Naive B cell (primary cell): Measurements from ENCODE around the gene SSMEM1. TPM values are rescaled to one million over a fixed set of nuclear protein-coding genes. Genes with fewer than 3 reads are reported as not detected.
"Not testable (repeated sequence)": the region's sequence is repeated elsewhere in the genome, so short reads cannot be mapped to it uniquely, and the experiment has no call there.

Experiments
- ATAC-seq, 2 donors: fragments of 150-1000 bp; cut with Tn5 transposase; 2 replicates each; pipeline ENCODE4 v1.10.0; 2021; ENCODE audit warnings: low read depth in 2 of 2, mild to moderate bottlenecking in 2 of 2, moderate library complexity in 2 of 2
- DNase-seq: peaks from one replicate; pipeline ENCODE4 v3.0.0; 2022
- H3K27ac Mint-ChIP-seq, 6 donors: one replicate each; pipeline ENCODE4 v1.8.0; 2020 to 2022; ENCODE audit warnings: mild to moderate bottlenecking in 6 of 6, mixed read lengths in 6 of 6, moderate library complexity in 5 of 6, inconsistent platforms in 2 of 6
- H3K27me3 Mint-ChIP-seq, 3 donors: one replicate each; pipeline ENCODE4 v1.8.0; 2021 to 2022; ENCODE audit warnings: mixed read lengths in 3 of 3, mild to moderate bottlenecking in 1 of 3
- H3K36me3 Mint-ChIP-seq, 2 donors: one replicate each; pipeline ENCODE4 v1.8.0; 2020 to 2022; ENCODE audit warnings: mixed read lengths in 2 of 2, inconsistent platforms in 1 of 2, mild to moderate bottlenecking in 1 of 2
- H3K4me1 Mint-ChIP-seq, 3 donors: one replicate each; pipeline ENCODE4 v1.8.0; 2020 to 2022; ENCODE audit warnings: mixed read lengths in 3 of 3, inconsistent platforms in 1 of 3, mild to moderate bottlenecking in 1 of 3, moderate library complexity in 1 of 3
- H3K4me3 Mint-ChIP-seq, 8 donors: one replicate each; pipeline ENCODE4 v1.8.0; 2020 to 2022; ENCODE audit warnings: mild to moderate bottlenecking in 8 of 8, mixed read lengths in 8 of 8, moderate library complexity in 8 of 8, inconsistent platforms in 2 of 8
- H3K9me3 Mint-ChIP-seq, 7 donors: one replicate each; pipeline ENCODE4 v1.8.0; 2020 to 2022; ENCODE audit warnings: mixed read lengths in 7 of 7, mild to moderate bottlenecking in 5 of 7, inconsistent platforms in 2 of 7, moderate library complexity in 1 of 7
- polyA plus RNA-seq, 6 donors: library from polyadenylated mRNA; unstranded; fragments of 300-500 nt; fragmentation: Illumina TruSeq; gene quantifications; one replicate each; pipeline ENCODE4 v1.2.3, GENCODE V29; 2021; ENCODE audit warnings: low read depth in 6 of 6

Gene SSMEM1
- polyA plus RNA-seq: not detected

GRCh38 chr7:130207642-130208041, at the start of gene SSMEM1:
Gene SSMEM1, plus strand, starts transcription at chr7:130207860. Its CDS starts 51 bp downstream, at chr7:130207911.
- peaks cover 12 to 18% (median 16%) of the 10 kb centered on the region in 3 donors for H3K4me1 Mint-ChIP-seq
- peaks cover 5 to 16% of the 10 kb centered on the region in 2 donors for H3K36me3 Mint-ChIP-seq
- H3K27me3 Mint-ChIP-seq: peaks cover 0 to 13% (median 4%) of the 10 kb centered on the region in 3 donors
- DNase-seq (no peak), ATAC-seq (no peak)
- H3K27ac Mint-ChIP-seq: peak within 1 kb of the TSS in 2 of 6 donors; percentile 59 to 80
- H3K9me3 Mint-ChIP-seq: no peaks in the 10 kb centered on the region
- H3K4me3 Mint-ChIP-seq: peak within 1 kb of the TSS in 2 of 8 donors; percentile 9 to 80

- peaks cover 23 to 36% of the 10 kb centered on the region in 2 donors for H3K36me3 Mint-ChIP-seq
- ATAC-seq (no peak), DNase-seq (no peak)
- no peaks in the 10 kb centered on the region for H3K4me1 Mint-ChIP-seq
- no peak overlapping the region for H3K4me3 Mint-ChIP-seq
- no peaks in the 10 kb centered on the region for H3K27me3 Mint-ChIP-seq
- H3K27ac Mint-ChIP-seq: peak overlapping the region in 2 of 6 donors; percentile 37 to 76
- H3K9me3 Mint-ChIP-seq: peaks cover 0 to 5% (median 0%) of the 10 kb centered on the region in 7 donors
Measured at GRCh38 chr7:130160023-130160422, 47.6 kb upstream of the SSMEM1 start.

DNA sequence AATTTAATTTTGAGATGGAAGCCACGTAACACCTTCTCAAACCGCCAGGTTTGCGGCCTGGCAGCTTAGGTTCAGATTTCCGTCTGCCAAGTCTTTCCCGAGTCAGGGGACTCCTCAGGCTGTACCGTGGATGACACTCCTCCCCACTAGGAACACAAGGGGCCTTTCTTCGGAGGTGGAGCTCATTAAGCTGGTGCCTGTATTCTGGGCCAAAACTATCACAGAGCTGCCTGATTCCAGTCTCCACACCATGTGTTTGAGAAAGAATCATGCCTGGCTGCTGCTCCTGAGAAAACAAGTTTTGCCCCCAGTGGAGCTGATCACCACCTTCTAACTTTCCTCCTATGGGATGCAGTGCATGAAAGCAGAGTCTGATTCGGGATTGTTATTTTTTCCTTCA, 47.2 kb upstream of the SSMEM1 start:
- Mint-ChIP-seq H3K4me3 (no peak overlapping the region), H3K9me3 (peaks cover 0 to 5% (median 0%) of the 10 kb centered on the region in 7 donors), H3K27ac (peak overlapping the region in 1 of 6 donors; percentile 37), H3K4me1 (no peaks in the 10 kb centered on the region), H3K36me3 (peaks cover 23 to 36% of the 10 kb centered on the region in 2 donors), H3K27me3 (no peaks in the 10 kb centered on the region)
- DNase-seq (no peak), ATAC-seq (no peak)

- H3K27me3 Mint-ChIP-seq: no peaks in the 10 kb centered on the region
- H3K9me3 Mint-ChIP-seq: peaks cover 0 to 2% (median 0%) of the 10 kb centered on the region in 7 donors
- DNase-seq (no peak), ATAC-seq (no peak)
- H3K4me3 Mint-ChIP-seq: peak overlapping the region in 1 of 8 donors; percentile 65
- H3K36me3 Mint-ChIP-seq: peaks cover 23 to 36% of the 10 kb centered on the region in 2 donors
- H3K4me1 Mint-ChIP-seq: no peaks in the 10 kb centered on the region
- no peak overlapping the region for H3K27ac Mint-ChIP-seq
Measured at GRCh38 chr7:130162196-130162595, 45.5 kb upstream of the SSMEM1 start.

- Mint-ChIP-seq H3K27me3 (no peaks in the 10 kb centered on the region), H3K4me3 (no peak overlapping the region), H3K9me3 (no peaks in the 10 kb centered on the region), H3K4me1 (no peaks in the 10 kb centered on the region), H3K36me3 (peaks cover 17 to 28% of the 10 kb centered on the region in 2 donors), H3K27ac (peak overlapping the region in 1 of 6 donors; percentile 3)
- DNase-seq (no peak), ATAC-seq (no peak)
Measured at GRCh38 chr7:130174237-130174959, 33.3 kb upstream of the SSMEM1 start.

- no peaks in the 10 kb centered on the region for H3K9me3 Mint-ChIP-seq
- no peaks in the 10 kb centered on the region for H3K27me3 Mint-ChIP-seq
- no peak for ATAC-seq
- peak overlapping the region in 2 of 6 donors; percentile 8 to 47 for H3K27ac Mint-ChIP-seq
- no peak for DNase-seq
- no peak overlapping the region for H3K4me3 Mint-ChIP-seq
- no peaks in the 10 kb centered on the region for H3K4me1 Mint-ChIP-seq
- H3K36me3 Mint-ChIP-seq: peaks cover 9 to 26% of the 10 kb centered on the region in 2 donors
Measured at GRCh38 chr7:130178251-130178650, 29.4 kb upstream of the SSMEM1 start.

- H3K36me3 Mint-ChIP-seq: peaks cover 9 to 17% of the 10 kb centered on the region in 2 donors
- no peaks in the 10 kb centered on the region for H3K27me3 Mint-ChIP-seq
- no peaks in the 10 kb centered on the region for H3K9me3 Mint-ChIP-seq
- DNase-seq: no peak
- peak overlapping the region in 1 of 6 donors; percentile 22 for H3K27ac Mint-ChIP-seq
- H3K4me1 Mint-ChIP-seq: no peaks in the 10 kb centered on the region
- ATAC-seq: no peak
- H3K4me3 Mint-ChIP-seq: no peak overlapping the region
Measured at GRCh38 chr7:130179631-130180030, 28.0 kb upstream of the SSMEM1 start.

DNA sequence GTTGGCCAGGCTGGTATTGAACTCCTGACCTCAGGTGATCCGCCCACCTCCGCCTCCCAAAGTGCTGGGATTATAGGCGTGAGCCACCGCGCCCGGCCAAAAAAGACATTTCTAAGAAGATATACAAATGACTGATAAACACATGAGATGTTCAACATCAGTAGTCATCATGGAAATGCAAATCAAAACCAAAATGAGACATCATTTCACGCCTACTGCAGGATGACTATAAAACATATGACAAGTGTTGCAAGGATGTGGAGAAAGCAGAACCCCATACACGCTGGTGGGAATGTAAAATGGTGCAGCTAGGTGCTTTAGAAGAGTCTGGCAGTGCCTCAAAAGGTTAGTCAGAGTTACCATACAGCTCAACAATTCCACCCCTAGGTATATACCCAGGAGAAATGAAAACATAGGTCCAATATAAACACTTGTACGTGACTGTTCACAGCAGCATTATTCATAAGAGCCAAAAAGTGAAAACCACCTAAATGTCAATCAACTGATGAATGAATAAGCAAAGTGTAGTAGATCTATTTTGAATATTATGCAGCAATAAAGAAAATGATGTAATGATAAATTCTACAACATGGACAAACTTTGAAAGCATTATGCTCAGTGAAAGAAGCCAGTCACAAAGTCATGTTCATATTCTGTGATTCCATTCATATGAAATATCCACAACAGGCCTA, 26.9 kb upstream of the SSMEM1 start:
- H3K4me1 Mint-ChIP-seq: no peaks in the 10 kb centered on the region
- H3K4me3 Mint-ChIP-seq: peak overlapping the region in 1 of 8 donors; percentile 66
- DNase-seq (no peak), ATAC-seq (no peak)
- no peaks in the 10 kb centered on the region for H3K9me3 Mint-ChIP-seq
- H3K36me3 Mint-ChIP-seq: peaks cover 9 to 19% of the 10 kb centered on the region in 2 donors
- H3K27me3 Mint-ChIP-seq: no peaks in the 10 kb centered on the region
- H3K27ac Mint-ChIP-seq: peak overlapping the region in 1 of 6 donors; percentile 39

DNA sequence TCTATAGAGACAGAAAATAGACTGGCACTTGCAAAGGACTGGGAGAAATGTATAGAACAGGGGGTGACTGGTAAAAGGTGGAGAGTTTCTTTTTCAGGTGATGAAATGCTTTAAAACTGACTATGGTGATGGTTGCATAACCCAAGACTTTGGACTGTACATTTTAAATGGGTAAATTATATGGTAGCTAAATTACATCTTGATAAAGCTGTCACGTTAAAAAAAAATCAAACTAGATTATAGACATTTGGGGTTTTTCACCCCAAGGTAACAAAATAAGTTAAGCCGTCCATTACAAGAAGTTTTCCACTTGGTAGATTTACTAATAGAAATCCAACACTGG, 26.4 kb upstream of the SSMEM1 start:
- Mint-ChIP-seq H3K27ac (peak overlapping the region in 1 of 6 donors; percentile 39), H3K36me3 (peaks cover 9 to 19% of the 10 kb centered on the region in 2 donors)

GRCh38 chr7:130182990-130183389, 24.7 kb upstream of the SSMEM1 start:
- ATAC-seq: no peak
- Mint-ChIP-seq H3K27ac (peak overlapping the region in 1 of 6 donors; percentile 72), H3K9me3 (no peaks in the 10 kb centered on the region), H3K36me3 (peaks cover 9 to 19% of the 10 kb centered on the region in 2 donors), H3K4me3 (no peak overlapping the region), H3K4me1 (peaks cover 0 to 6% (median 0%) of the 10 kb centered on the region in 3 donors), H3K27me3 (no peaks in the 10 kb centered on the region)
- no peak for DNase-seq

More for the DNA sequence above, 26.4 kb upstream of the SSMEM1 start:
- Mint-ChIP-seq H3K27me3 (no peaks in the 10 kb centered on the region), H3K4me1 (no peaks in the 10 kb centered on the region), H3K9me3 (no peaks in the 10 kb centered on the region), H3K4me3 (no peak overlapping the region)
- DNase-seq (no peak), ATAC-seq (no peak)

- not testable (repeated sequence) for H3K4me3 Mint-ChIP-seq, H3K4me1 Mint-ChIP-seq, H3K27ac Mint-ChIP-seq, ATAC-seq, H3K27me3 Mint-ChIP-seq, H3K9me3 Mint-ChIP-seq, DNase-seq
- H3K36me3 Mint-ChIP-seq: peaks cover 0 to 21% of the 10 kb centered on the region in 2 donors
Measured at GRCh38 chr7:130184349-130184748, 23.3 kb upstream of the SSMEM1 start.

DNA sequence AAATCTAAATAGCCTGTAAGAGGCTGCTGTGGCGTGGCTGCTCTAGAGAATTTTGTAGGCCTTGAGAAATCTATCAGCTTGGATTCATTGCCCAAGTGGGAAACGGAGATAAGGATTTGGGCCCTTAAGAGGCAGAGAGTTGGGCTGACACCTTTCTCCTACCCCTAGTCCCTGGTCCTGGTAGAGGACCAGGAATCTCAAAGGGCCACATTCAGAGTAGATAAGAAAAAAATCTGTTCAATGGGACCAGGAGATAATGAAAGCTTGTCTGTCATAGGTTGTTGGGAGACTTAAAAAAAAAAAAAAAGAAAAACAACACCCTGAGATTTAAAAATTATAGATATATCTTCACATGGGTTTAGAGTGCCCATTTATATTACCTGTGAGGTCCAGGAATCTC, 20.3 kb upstream of the SSMEM1 start:
- Mint-ChIP-seq H3K4me1 (peaks cover 0 to 6% (median 0%) of the 10 kb centered on the region in 3 donors), H3K4me3 (no peak overlapping the region), H3K27ac (peak overlapping the region in 1 of 6 donors; percentile 4), H3K9me3 (no peaks in the 10 kb centered on the region), H3K27me3 (no peaks in the 10 kb centered on the region), H3K36me3 (peaks cover 0 to 14% of the 10 kb centered on the region in 2 donors)
- no peak for DNase-seq
- ATAC-seq: no peak

GRCh38 chr7:130189343-130189742, 18.3 kb upstream of the SSMEM1 start:
- Mint-ChIP-seq H3K36me3 (peaks cover 0 to 18% of the 10 kb centered on the region in 2 donors), H3K9me3 (no peaks in the 10 kb centered on the region), H3K4me1 (peaks cover 0 to 6% (median 0%) of the 10 kb centered on the region in 3 donors), H3K4me3 (no peak overlapping the region), H3K27ac (peak overlapping the region in 1 of 6 donors; percentile 72), H3K27me3 (no peaks in the 10 kb centered on the region)
- ATAC-seq: no peak
- DNase-seq: no peak

GRCh38 chr7:130191791-130192190, 15.9 kb upstream of the SSMEM1 start:
- peaks cover 0 to 6% (median 0%) of the 10 kb centered on the region in 3 donors for H3K4me1 Mint-ChIP-seq
- no peak for ATAC-seq
- peaks cover 0 to 13% of the 10 kb centered on the region in 2 donors for H3K36me3 Mint-ChIP-seq
- no peak overlapping the region for H3K27ac Mint-ChIP-seq
- H3K9me3 Mint-ChIP-seq: no peaks in the 10 kb centered on the region
- no peaks in the 10 kb centered on the region for H3K27me3 Mint-ChIP-seq
- no peak for DNase-seq
- H3K4me3 Mint-ChIP-seq: no peak overlapping the region
